ENCODE results near the gene MARS1.

- TF ChIP-seq CTCF (IDR thresholded peaks at IDR 0.05; ENCODE audit: insufficient read depth, low read length) = no peak
- no peak for TF ChIP-seq GABPA (IDR thresholded peaks at IDR 0.05; ENCODE audit: low read depth)
- no peak for TF ChIP-seq REST (IDR thresholded peaks at IDR 0.05; ENCODE audit: insufficient replicate concordance, low read depth)
Measured at GRCh38 chr12:57539134-57539768, 51.4 kb downstream of the MARS1 start.

All from HL-60 (cell line).